ENCODE measurements around the gene GNG10. TPM values are rescaled to one million over a fixed set of nuclear protein-coding genes. Genes with fewer than 3 reads are reported as not detected.

Gene GNG10
- polyA plus RNA-seq, 1 experiment = 48.4 TPM

DNA sequence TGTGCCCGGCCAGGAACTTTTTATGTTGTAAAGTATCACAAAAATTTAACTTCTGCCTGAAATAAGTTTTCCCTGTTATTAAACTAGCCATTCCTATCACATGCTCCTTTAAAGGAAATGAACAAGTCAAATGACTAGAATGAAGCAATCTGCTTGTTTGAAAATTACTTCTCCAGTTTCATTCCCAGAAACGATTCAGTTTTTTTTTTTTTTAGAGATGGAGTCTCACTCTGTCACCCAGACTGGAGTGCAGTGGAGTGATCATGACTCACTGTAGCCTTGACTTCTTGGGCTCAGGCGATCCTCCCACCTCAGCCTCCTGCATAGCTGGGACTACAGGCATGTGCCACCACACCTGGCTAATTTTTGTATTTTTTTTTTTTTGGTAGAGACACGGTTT lies 13.3 kb upstream of the GNG10 start:
- TF ChIP-seq, protein P1, sequence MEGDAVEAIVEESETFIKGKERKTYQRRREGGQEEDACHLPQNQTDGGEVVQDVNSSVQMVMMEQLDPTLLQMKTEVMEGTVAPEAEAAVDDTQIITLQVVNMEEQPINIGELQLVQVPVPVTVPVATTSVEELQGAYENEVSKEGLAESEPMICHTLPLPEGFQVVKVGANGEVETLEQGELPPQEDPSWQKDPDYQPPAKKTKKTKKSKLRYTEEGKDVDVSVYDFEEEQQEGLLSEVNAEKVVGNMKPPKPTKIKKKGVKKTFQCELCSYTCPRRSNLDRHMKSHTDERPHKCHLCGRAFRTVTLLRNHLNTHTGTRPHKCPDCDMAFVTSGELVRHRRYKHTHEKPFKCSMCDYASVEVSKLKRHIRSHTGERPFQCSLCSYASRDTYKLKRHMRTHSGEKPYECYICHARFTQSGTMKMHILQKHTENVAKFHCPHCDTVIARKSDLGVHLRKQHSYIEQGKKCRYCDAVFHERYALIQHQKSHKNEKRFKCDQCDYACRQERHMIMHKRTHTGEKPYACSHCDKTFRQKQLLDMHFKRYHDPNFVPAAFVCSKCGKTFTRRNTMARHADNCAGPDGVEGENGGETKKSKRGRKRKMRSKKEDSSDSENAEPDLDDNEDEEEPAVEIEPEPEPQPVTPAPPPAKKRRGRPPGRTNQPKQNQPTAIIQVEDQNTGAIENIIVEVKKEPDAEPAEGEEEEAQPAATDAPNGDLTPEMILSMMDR (IDR thresholded peaks at IDR 0.05; ENCODE audit: insufficient read depth, low read depth, low read length) = no peak
- POLR2A ChIA-PET = no interaction called here

DNA sequence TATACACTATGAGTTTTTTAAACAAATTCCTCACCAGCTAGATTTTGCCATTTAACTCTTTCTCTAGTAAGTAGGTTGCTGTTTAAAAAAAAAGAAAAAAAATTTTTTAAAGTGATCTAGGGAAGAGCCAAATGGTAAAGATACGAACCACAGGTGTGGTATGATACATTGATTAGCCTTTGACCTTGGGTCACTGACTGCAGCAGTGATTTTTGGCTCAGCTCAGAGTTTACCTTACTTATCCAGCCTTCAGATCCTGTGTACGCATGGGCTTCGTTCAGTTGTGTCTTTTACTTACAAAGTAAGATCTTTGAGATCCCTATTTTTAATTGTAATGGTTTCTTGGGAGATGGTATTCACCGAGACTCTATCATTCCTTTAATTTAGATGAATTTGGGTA lies 12.4 kb upstream of the GNG10 start:
- peaks cover 2% of the 10 kb centered on the region for H3K36me3 ChIP-seq (ENCODE audit: control insufficient read depth, insufficient read depth, low read length)
- H3K4me3 ChIP-seq (ENCODE audit: low read depth, low read length) = no peak overlapping the region
- CTCF ChIA-PET = interaction anchor here (1.2 kb wide), 2 partner anchors 15 to 53 kb away, joined by 3 to 6 read pairs; no protein-coding TSS in a partner anchor
- DNase-seq (ENCODE audit: low read depth) = no peak
- POLR2A ChIA-PET = no interaction called here
- H3K27me3 ChIP-seq (ENCODE audit: control insufficient read depth, insufficient read depth, low read length) = no peaks in the 10 kb centered on the region
- TF ChIP-seq, protein P1 (IDR thresholded peaks at IDR 0.05; ENCODE audit: insufficient read depth, low read depth, low read length) = no peak

More for the DNA sequence above, 13.3 kb upstream of the GNG10 start:
- DNase-seq (ENCODE audit: low read depth) = no peak
- H3K27me3 ChIP-seq (ENCODE audit: control insufficient read depth, insufficient read depth, low read length) = no peaks in the 10 kb centered on the region
- CTCF ChIA-PET = interaction anchor here (1.2 kb wide), 1 partner anchor 54 kb away, joined by 3 read pairs; no protein-coding TSS in a partner anchor
- no peaks in the 10 kb centered on the region; the same call in 1 of the 2 replicates for H3K36me3 ChIP-seq (ENCODE audit: control insufficient read depth, insufficient read depth, low read length)
- no peak overlapping the region for H3K4me3 ChIP-seq (ENCODE audit: low read depth, low read length)

DNA sequence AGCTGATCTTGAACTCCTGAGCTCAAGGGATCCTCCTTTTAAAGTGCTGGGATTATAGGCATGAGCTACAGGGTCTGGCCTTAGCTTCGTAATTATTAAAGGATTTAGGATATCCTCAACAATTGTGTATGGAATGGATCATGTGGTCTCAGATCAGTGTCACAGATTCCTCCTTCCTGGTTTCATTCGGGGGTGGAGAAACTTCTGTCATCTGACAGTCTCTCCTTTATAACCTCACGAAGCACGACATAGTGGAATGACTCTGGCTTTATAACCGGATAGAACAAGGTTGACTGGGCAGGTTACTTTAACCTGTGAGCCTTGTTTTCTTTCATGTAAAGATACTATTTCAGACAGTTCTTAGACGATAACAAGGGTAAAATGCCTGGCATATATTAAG lies 4.4 kb upstream of the GNG10 start:
- H3K27me3 ChIP-seq (ENCODE audit: control insufficient read depth, insufficient read depth, low read length) = no peaks in the 10 kb centered on the region
- ChIA-PET POLR2A (no interaction called here), CTCF (interaction anchor here (0.8 kb wide), 1 partner anchor 63 kb away, joined by 3 read pairs; no protein-coding TSS in a partner anchor)
- H3K36me3 ChIP-seq (ENCODE audit: control insufficient read depth, insufficient read depth, low read length) = peaks cover 2% of the 10 kb centered on the region; the same call in 1 of the 2 replicates
- TF ChIP-seq, protein P1 (IDR thresholded peaks at IDR 0.05; ENCODE audit: insufficient read depth, low read depth, low read length) = no peak
- H3K4me3 ChIP-seq (ENCODE audit: low read depth, low read length) = no peak overlapping the region
- DNase-seq (ENCODE audit: low read depth) = no peak

DNA sequence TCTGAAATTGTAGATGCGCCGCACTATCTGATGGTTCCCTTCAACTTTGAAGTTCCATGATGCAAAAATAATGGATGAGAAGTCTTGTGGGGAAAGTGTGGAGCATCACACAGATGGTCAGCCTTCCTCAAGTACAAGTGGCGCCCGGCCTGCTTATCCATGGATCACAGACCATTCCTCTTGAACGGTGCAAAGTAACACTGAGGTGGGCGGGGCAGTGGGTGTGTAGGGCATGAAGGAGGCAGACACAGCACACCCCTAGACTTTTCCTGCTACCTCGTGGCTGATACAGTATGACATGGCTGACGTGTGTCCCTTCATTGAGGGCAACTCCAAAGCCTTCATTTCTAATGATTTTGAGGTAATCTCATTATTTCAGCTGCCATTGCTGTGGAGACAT lies 2.5 kb upstream of the GNG10 start:
- POLR2A ChIA-PET = interaction anchor here (0.8 kb wide), 1 partner anchor 795 kb away, joined by 3 read pairs; no protein-coding TSS in a partner anchor
- CTCF ChIA-PET = interaction anchor here (1.0 kb wide), 1 partner anchor 14 kb away, joined by 3 read pairs; no protein-coding TSS in a partner anchor

DNA sequence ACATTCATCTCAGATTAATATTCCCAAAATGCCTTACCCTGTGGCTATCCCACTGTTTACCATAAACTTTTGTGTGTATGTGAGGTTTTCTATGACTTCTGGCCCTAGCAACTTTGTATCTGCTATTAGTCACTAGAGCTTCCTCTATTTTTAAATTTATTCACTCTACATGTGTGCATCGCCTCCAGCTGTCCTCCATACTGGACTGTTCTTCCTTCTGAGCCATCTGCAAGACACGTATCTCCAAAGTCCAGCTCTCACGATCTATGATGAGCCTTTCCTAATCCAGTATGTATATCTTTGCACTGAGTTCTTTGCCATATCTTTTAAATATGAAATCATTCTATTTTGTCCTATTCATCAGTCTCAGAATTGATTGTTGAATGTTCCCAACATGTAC lies 1.7 kb upstream of the GNG10 start:
- ChIA-PET CTCF (no interaction called here), POLR2A (interaction anchor here (0.8 kb wide), 1 partner anchor 796 kb away, joined by 3 read pairs; no protein-coding TSS in a partner anchor)
- DNase-seq (ENCODE audit: low read depth) = no peak
- TF ChIP-seq, protein P1 (IDR thresholded peaks at IDR 0.05; ENCODE audit: insufficient read depth, low read depth, low read length) = no peak
- Histone ChIP-seq H3K36me3 (ENCODE audit: control insufficient read depth, insufficient read depth, low read length) (no peaks in the 10 kb centered on the region), H3K27me3 (ENCODE audit: control insufficient read depth, insufficient read depth, low read length) (no peaks in the 10 kb centered on the region), H3K4me3 (ENCODE audit: low read depth, low read length) (no peak overlapping the region)

More for the DNA sequence above, 2.5 kb upstream of the GNG10 start:
- TF ChIP-seq, protein P1 (IDR thresholded peaks at IDR 0.05; ENCODE audit: insufficient read depth, low read depth, low read length) = no peak
- H3K36me3 ChIP-seq (ENCODE audit: control insufficient read depth, insufficient read depth, low read length) = peaks cover under 1% of the 10 kb centered on the region; the same call in 1 of the 2 replicates
- H3K4me3 ChIP-seq (ENCODE audit: low read depth, low read length) = no peak overlapping the region
- no peaks in the 10 kb centered on the region for H3K27me3 ChIP-seq (ENCODE audit: control insufficient read depth, insufficient read depth, low read length)
- no peak for DNase-seq (ENCODE audit: low read depth)

Data from BJ (cell line).